GM19035 (cell line): Measurements from ENCODE around the gene DDX3X.
A peak's percentile ranks its signal among the peaks of the same experiment; 100 is the strongest.

ENCODE experiments used
- ATAC-seq: cut with Tn5 transposase; IDR thresholded peaks from one replicate; pipeline ENCODE4 v1.9.1; 2021; ENCODE audit not compliant: unreplicated experiment

The DDX3X gene

DNA sequence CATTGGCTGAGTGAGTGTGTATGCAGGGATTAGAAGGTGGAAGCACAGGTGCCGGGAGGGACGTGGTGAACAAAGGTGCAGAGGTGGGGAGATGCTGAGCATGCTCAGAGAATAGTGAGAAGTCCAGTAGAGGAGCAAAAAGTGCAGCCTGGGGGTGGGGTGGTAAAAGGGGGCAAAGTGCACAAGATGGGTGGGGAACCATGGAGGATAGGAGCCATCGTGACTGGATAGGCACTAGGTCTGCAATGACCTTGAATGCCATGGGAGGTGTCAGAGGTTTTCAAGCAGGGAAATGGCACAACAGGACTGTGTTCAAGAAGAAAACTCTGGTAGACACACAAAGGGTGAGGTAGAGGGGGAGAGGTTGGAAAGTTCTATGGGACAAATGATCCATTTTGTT, 6.6 kb upstream of the DDX3X start:
- no peak for ATAC-seq

DNA sequence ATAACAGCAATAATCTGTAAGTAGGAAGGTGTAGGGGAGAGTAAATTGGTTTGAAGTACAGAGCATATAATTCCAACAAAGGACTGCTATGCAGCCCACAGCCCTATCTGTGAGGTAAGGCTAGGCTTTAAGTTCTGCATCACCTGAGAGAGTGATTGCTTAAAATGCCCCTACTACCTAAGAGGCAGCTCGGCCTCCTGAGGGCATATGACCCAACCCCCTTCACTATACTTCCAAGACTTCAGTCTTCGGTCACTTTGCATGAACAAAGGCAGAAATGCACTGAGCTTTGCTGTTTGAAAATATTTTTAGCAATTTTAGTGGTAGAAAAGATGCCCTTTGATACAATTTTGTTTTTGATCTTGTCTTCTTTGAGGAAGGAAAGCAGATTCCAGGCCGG, 4.9 kb upstream of the DDX3X start:
- ATAC-seq = no peak

DNA sequence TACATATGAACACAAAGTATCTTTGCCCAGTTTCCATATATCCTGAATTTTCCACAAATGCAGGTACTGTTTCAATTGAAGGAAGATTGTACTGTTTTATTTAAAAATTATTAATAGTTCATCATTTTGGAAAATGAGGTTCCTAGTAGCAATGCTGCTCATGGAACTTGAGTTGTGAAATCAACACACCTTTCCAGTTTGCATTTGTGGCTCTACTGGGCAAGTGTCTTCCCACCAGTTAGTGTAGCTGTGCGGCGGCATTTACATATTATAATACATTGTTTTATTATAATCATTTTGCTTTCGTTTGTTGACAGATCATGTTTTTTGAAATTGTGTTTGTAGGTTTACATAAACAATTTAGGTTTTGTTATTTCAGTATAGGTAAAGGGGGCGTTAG, 2.0 kb upstream of the DDX3X start:
- no peak for ATAC-seq

DNA sequence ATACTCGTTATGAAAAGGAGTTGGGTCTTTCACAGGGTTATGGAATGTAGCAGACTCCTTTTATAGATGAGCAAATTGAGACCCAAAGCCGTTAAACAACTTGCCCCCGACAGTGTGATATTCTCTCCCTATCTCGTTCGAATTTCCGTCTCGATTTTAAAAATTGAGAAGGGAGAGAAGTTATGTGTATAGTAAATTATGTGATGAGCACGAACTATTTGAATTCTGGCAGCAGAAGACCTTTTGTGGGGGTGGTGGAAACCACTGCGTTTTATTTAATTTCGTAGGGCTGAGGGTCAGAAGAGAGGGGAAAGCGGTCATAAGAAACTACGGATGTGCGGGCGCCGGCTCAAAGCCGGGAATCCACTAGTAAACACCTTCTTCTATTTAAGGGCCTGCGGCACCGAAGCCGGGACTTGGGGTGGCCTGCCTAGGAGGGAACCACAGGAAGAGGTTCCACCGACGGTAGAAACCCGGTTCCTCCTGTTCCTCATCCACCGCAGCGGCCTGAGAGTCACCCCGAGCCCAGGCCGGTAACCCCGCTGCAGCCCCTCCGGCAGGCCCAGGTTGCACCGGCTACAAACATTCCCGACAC, 1.5 kb upstream of the DDX3X start:
- peak; percentile 11 for ATAC-seq

DNA sequence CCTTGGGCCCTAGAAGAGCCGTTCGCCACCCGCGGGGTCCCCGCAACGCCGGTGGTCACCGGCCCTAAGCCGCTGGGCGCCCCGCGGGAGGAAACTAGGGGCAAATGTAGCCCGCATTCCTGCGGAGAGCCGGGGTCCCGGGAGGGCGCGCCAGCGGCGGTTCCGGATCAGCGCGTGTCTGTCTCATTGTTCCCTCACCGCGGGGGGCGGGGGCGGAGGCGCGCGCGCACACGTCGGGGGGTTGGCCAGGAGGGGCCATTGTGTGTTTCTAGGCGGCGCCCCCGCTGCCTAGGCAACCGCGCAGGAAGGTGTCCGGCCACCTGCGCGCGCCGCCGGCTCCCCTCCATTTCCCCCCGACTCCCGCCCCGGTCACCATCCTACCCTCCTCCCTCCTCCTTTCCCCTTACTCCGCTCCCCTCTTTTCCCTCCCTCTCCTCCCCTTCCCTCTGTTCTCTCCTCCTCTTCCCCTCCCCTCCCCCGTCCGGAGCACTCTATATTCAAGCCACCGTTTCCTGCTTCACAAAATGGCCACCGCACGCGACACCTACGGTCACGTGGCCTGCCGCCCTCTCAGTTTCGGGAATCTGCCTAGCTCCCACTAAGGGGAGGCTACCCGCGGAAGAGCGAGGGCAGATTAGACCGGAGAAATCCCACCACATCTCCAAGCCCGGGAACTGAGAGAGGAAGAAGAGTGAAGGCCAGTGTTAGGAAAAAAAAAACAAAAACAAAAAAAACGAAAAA, 789 bp upstream of the DDX3X start:
- ATAC-seq = peak; percentile 49

DNA sequence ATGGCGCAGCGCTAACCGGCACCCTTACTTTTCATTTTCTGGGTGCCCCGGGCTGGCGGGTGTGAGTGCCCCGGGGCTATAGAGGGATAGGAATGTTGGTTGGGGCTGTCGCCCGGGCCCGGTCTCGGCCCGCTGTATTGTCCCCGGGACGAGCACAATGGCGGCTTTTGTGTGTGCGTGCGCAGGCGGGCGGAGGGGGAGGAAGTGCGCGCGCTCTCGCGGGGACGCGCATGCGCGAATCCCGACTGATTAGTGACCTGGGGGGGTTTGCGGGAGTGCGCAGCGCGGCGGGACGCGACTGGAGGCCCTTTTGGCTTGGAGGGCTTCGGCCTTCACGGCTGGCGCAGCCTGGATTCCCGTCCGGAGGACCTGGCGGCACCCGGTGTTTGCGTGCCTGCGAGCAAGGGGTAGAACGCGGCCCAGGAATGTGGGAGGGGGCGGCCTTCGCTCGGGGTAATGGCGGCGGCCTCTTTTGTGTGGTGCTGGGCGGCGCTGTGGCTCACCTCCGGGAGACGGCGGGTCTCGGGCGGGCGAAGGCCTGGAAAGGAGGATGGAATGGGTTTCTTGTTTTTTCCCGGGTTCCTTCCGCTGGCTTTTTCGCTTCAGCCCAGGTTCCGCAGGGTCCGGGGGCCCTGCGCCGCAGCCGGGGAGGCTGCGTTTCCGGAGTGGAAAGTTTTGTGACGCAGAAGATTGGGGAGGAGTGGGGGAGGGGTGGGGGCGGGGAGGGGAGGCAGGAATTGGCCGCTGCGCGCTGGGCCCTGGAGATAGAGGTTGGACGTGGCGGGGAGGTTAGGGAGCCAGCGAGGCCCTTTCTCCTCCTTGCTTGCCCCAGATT, 618 bp downstream of the DDX3X start:
- peak; percentile 29 for ATAC-seq

DNA sequence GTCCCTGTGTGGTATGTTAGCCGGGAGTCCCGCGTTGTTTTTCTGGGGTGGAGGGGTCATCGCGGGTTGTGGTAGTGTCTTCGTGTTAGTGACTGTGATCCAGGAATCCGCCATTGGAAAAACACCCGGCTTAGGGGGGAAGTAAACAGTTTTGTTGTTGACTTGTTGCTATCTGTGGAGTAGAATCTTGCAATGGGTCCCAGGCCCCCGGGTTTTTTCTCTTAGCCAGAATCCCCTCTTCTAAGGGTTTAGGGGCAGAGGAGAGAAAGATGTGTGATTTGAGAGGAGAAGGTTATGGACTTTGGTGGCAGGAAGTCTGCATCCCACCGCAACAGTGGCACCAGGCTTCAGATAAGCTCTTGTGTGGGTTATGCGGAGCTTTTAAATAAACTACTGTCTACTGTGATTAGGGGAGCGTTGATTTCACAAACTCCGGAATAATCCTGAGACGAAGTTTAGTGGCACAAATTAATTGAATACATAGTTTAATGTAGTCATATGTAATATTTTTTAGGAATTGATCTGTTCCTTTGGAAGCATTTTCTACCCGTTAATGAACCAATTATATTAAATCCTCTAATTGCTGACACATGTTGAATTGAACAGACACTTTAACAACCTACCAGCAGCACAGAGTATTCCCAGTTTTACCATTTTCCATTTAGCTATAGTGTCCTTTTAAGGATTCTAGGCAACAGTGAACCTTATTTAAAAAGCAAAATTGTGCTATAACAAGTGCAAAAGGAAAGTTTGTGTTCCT, 1.4 kb downstream of the DDX3X start:
- ATAC-seq = no peak

DNA sequence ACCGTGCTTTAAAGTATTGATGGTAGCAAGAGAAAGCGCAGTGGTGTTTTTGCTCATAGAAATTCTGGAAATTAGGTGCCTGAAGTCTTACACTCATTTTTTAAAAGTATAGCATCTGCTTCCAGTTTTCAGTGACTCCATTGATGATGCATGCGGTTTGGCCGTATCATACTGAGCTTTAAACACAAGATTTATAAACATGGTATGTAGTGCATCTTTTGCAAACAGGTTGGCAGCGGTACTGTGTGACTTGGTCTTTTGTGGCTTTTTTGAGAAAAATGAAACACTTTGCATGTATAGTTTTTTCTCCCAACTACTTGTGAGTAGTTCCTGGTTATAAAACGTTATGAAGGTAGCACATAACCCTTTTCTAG, 2.0 kb downstream of the DDX3X start:
- no peak for ATAC-seq

DNA sequence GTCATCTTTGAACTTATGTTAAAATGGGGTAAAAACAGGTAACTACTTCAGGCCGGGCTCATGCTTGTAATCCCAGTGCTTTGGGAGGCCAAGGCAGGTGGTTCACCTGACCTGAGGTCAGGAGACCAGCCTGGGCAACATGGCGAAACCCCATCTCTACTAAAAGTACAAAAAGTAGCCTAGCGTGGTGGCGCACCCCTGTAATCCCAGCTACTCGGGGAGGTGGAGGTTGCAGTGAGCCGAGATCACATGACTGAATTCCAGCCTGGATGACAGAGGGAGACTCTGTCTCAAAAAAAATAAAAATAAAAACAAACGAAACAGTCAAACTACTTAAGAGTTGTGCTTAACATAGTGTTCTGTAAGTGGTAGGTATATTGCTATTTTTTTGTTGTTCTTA, 2.5 kb downstream of the DDX3X start:
- no peak for ATAC-seq

DNA sequence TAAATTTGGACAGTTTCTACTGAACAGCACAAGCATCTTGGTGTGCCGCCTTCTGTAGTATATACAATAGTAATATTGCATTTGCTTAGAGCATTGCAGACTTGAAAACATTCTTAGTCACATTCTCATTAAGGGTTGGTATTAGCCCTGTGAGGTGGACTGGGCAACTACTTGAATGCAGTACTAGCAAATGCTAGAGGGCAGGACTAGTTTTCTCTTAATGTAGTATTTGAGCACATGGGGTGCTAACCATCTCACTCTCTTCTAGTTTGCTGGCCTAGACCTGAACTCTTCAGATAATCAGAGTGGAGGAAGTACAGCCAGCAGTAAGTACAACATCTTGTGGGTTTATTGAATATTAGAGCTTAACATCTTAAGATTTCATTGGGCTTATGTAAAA, 3.2 kb downstream of the DDX3X start:
- no peak for ATAC-seq

DNA sequence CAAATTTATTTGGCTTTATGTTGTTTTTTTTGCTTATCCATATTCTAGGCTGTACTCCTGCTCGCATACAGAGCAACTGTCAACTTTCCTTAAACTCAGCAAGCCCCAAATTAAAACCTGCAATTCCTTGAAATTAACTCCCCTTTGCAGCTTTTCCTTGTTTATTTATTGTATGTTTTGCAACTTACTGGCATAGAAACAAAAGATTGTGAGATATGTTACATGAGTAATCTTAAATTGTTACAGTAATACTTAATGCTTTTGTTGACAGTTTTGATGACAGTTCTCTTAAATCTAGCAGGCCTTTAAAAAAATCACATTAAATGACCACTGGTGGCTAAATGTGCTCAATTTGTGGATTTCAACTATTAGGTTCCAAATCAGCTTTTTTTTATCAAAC, 4.5 kb downstream of the DDX3X start:
- no peak for ATAC-seq

DNA sequence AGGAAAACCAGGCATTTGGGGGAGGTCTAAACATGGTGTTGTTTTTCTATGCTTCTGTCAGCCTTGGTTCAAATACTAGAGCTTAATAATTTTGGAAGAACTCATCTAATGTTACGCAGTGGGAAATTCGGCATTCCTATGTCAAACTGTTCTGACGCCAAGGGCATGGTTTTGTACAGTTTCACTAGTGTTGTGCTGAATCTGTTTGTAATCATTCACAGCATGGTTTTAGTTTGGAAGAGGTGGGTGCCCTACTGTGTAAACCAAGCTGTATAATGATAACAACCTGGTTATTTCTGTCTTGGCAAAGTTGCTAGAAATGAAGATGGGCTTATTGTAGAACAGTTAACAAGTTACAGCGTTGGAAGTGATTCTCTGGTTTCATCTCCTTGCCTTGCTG, 5.2 kb downstream of the DDX3X start:
- no peak for ATAC-seq

DNA sequence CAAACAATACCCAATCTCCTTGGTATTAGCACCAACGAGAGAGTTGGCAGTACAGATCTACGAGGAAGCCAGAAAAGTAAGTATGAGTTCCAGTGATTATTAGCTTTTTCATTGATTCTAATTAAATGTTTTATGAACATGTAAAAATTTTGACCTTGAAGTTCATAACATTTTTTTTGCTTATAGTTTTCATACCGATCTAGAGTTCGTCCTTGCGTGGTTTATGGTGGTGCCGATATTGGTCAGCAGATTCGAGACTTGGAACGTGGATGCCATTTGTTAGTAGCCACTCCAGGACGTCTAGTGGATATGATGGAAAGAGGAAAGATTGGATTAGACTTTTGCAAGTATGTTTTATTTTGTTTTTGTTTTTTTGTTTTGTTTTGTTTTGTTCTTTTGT, 10.1 kb downstream of the DDX3X start:
- no peak for ATAC-seq

DNA sequence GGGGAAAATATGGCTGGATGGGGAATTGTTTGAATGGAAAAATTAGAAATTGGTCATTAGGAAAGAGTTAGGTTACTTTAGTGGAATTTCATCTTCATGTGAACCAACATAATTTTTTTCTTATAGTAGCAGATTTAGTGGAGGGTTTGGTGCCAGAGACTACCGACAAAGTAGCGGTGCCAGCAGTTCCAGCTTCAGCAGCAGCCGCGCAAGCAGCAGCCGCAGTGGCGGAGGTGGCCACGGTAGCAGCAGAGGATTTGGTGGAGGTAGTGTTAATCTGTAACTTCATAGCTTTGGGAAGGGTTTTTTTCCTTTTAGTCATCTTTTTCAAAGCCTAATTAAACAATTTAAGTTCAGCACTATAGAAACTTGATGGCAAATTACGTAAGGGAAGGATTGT, 13.2 kb downstream of the DDX3X start:
- no peak for ATAC-seq

DNA sequence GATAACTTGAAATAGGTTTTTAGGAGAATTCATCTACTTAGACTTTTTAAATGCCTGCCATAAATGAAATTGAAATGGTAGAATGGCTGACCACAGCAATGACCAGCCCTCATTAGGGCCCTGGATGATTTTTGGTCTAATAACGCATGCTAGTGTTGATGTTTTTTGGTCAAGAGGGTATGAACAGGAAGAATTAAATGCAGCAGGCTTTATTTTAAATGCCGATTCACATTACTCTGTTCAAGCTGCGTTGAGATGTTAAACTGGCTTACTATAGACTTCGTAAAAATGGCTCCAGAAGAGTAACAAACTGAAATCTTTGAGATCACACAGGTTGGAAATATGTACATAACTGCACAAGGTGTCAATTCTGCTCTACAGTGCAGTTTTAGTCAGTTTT, 14.6 kb downstream of the DDX3X start:
- ATAC-seq = no peak

DNA sequence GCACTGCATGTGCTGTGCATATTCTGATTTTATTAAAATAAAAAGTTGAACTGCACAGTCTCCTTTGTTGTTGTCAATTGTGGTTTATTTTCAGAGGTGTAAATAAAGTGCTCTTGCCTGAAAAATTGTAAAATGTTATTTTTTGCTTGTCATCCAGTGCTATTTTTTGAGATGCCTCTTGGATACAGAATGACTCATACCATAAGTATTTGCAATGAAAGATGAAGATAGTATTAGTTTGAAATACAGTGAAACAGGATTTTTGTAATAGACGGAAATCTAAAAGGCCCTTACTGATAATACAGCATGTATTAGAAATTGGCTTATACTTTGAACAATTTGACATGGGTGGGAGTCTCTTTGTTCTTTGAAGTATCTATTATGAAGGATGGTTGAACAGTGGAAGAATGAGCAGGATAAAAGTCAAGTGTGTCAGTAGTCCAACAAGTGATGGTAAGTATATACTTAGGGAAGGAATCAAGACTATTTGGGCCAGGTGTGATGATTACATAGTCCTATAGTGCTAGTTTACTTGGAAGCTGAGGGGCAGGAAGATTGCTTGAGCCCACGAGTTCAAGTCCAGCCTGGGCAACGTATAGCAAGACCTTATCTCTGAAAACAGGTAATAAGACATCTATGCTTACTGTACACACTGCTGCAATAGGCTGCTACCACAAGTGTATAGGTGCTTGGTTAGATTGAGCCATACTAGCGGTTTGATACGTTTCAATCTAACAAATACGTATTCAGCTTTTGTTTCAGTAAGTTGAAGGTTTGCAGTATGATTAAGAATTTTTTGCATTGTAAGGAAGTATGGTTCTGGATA, 16.4 kb downstream of the DDX3X start:
- ATAC-seq = no peak

DNA sequence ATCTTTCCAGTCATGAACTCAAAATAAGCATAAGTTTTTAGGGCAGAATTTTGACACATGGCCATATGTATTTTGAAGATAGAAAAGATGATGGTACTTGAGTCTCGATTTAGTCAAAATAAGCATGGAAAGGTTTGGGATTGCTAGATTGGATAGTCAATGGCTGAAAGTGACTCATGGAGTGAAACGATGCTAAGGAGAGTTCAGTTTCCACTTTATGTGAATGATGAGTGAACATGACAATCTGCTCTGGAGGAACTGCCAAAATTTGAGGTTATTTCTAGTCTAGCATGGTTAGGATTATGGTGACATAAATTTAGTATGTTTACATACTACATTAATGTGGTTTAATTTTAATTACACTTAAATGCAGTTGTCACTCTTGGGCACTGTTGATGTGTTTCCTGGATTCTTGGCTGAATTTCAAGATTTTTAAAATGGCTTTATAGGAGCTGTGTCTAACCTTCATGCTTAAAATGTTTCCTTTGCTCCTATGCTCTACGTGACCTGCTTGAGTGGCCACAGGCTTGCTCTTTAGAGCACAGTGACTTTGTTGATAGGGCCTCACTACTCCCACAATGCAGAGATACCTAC, 17.1 kb downstream of the DDX3X start:
- no peak for ATAC-seq

DNA sequence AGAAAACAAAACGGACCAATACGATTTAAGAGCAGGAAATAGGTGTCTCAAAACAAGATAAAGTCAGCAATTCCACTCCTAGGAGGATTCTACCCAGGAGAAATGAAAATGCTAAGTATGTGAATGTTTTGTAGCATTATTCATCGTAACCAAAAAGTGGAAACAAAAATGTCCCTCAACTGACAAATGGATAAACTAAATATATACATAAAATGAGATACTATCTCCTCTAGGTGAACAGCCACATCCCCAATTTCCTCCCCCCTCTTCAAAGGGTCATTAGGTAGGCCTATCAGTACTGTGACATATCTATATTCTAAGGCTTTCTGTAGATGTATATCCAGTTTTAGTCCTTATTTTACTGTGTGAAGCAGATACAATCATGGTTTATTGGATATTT, 18.0 kb downstream of the DDX3X start:
- no peak for ATAC-seq

DNA sequence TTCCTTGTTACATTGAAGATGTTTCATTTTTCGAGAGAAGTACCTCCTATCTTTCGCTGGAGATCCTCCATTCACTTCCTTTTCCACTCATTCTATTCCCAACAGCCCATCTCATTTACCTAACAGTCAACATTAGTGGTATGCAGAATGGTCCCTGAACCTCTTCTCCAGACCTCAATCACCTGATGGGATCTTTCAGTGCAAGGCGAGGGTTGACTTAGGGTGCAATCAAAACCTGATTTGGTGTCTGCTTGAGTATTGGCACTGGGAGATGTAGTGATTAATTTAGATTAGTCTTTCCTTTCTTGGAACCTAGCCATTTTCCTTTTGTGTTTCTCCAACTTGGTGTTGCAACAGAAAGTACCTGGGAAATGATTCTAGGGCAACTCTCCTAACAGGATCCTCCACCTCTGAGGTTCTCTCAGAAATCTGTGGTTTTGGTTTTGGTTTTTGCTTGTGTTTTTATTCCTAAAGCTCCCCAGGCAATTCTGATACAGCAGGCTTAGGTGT, 18.4 kb downstream of the DDX3X start:
- no peak for ATAC-seq

DNA sequence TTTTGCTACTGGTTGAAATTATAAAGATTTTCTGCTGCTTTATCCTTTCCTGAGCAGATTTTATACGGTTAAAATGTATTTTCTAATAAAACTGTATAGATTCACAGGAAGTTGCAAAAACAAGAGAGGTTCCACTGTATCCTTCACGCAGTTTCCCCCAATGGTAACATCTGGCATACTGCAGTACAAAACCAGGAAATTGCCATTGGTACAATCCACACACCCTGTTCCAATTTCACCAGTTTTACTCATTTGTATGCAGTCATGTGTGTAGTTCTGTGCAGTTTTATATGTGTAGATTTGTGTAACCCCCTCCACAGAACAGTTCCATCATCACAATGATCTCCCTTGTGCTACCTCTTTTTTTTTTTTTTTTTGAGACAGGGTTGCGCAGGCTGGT, 20.0 kb downstream of the DDX3X start:
- no peak for ATAC-seq
